H1 (cell line): ENCODE measurements around the gene LACTB.

Experiments used
- EP300 ChIP-seq, 2 experiments: IDR thresholded peaks; 1 replicate in 1 of 2; 2 replicates in 1 of 2; pipeline ENCODE4 v1.6.1; 2011 to 2012; ENCODE audit warnings: low read depth in 2 of 2, low read length in 2 of 2, mild to moderate bottlenecking in 2 of 2, borderline replicate concordance in 1 of 2, inconsistent platforms in 1 of 2, moderate library complexity in 1 of 2
- KDM5A ChIP-seq: fragments of 200-600 bp; IDR thresholded peaks from 2 replicates; pipeline ENCODE4 v1.7.1; 2012; ENCODE audit warnings: mild to moderate bottlenecking, low read length, inconsistent platforms, mixed read lengths
- POLR2AphosphoS5 ChIP-seq: IDR thresholded peaks from 2 replicates; pipeline ENCODE4 v1.6.1; 2011; ENCODE audit warnings: low read depth, low read length
- USF2 ChIP-seq: IDR thresholded peaks from 2 replicates; pipeline ENCODE4 v1.6.1; 2011; ENCODE audit warnings: low read length, improper control_type of control experiment

- TF ChIP-seq POLR2AphosphoS5 (no peak), USF2 (no peak), KDM5A (no peak), EP300 (IDR thresholded peaks at IDR 0.05; ENCODE audit: borderline replicate concordance in 1 of 2, low read depth in 2 of 2, low read length in 2 of 2) (no peak)
Measured at GRCh38 chr15:63172376-63172775, 50.7 kb downstream of the LACTB start.
